Loucy (cell line): ENCODE measurements around the gene PDE6C.

Experiments used
- H2AFZ ChIP-seq: fragments of 200-600 bp; sonication (generic); 2 replicates; pipeline ENCODE4 v1.6.0; 2016; ENCODE audit warnings: antibody characterized with exemption, mild to moderate bottlenecking, low read length, moderate library complexity
- H3F3A ChIP-seq: fragments of 200-600 bp; 2 replicates; pipeline ENCODE4 v1.6.0; 2016; ENCODE audit warnings: antibody characterized with exemption, low read depth, mild to moderate bottlenecking
- H3K27me3 ChIP-seq: fragments of 200-600 bp; sonication (generic); 2 replicates; pipeline ENCODE4 v1.6.1; 2014; ENCODE audit warnings: low read length, mild to moderate bottlenecking; ENCODE audit not compliant: insufficient read depth, poor library complexity, severe bottlenecking
- H3K36me3 ChIP-seq: fragments of 200-600 bp; sonication (generic); 2 replicates; pipeline ENCODE4 v1.6.1; 2016; ENCODE audit warnings: low read length; ENCODE audit not compliant: insufficient read depth
- H3K4me1 ChIP-seq: fragments of 200-600 bp; sonication (generic); 2 replicates; pipeline ENCODE4 v1.5.1; 2014; ENCODE audit warnings: low read length, mild to moderate bottlenecking; ENCODE audit not compliant: insufficient read depth, poor library complexity, severe bottlenecking
- H3K4me2 ChIP-seq: fragments of 200-600 bp; sonication (generic); 2 replicates; pipeline ENCODE4 v1.6.0; 2014; ENCODE audit warnings: antibody characterized with exemption, low read length, low read depth, mild to moderate bottlenecking; ENCODE audit not compliant: poor library complexity, severe bottlenecking
- H3K4me3 ChIP-seq: fragments of 200-600 bp; sonication (generic); 2 replicates; pipeline ENCODE4 v1.5.1; 2014; ENCODE audit warnings: low read length, mild to moderate bottlenecking, mixed read lengths; ENCODE audit not compliant: poor library complexity, severe bottlenecking
- H3K79me2 ChIP-seq: fragments of 200-600 bp; sonication (generic); 2 replicates; pipeline ENCODE4 v1.6.1; 2014; ENCODE audit warnings: low read length; ENCODE audit not compliant: insufficient read depth
- H3K9ac ChIP-seq: fragments of 200-600 bp; sonication (generic); 2 replicates; pipeline ENCODE4 v1.6.0; 2014; ENCODE audit warnings: mild to moderate bottlenecking, low read depth, low read length, moderate library complexity; ENCODE audit not compliant: poor library complexity, severe bottlenecking
- H3K9me2 ChIP-seq: fragments of 200-600 bp; sonication (generic); replicated peaks from 2 replicates; pipeline ENCODE4 v1.6.1; 2016; ENCODE audit warnings: low read depth, low read length, mixed read lengths
- H3K9me3 ChIP-seq: fragments of 200-600 bp; sonication (generic); 2 replicates; pipeline ENCODE4 v1.6.1; 2014; ENCODE audit warnings: mild to moderate bottlenecking, antibody characterized with exemption, low read length, low read depth; ENCODE audit not compliant: insufficient read depth
- H4K20me1 ChIP-seq: fragments of 200-600 bp; sonication (generic); 2 replicates; pipeline ENCODE4 v1.6.0; 2014; ENCODE audit warnings: antibody characterized with exemption, low read length, mild to moderate bottlenecking; ENCODE audit not compliant: insufficient read depth, poor library complexity, severe bottlenecking
- EZH2phosphoT487 ChIP-seq: fragments of 200-600 bp; IDR thresholded peaks from 2 replicates; pipeline ENCODE4 v1.6.1; 2018; ENCODE audit warnings: antibody characterized with exemption, mild to moderate bottlenecking, moderate library complexity, borderline replicate concordance
- TF ChIP-seq, protein P1 (sequence below): fragments of 200-600 bp; sonication (generic); conservative IDR thresholded peaks from 2 replicates; pipeline ENCODE4 v1.5.1; 2014; ENCODE audit warnings: mild to moderate bottlenecking, antibody characterized with exemption, low read length

PDE6C gene

GRCh38 chr10:93612311-93612710 lies at the start of gene PDE6C:
TSS of gene PDE6C (plus strand) at chr10:93612537. CDS start at chr10:93612726, 189 bp downstream.
- TF ChIP-seq EZH2phosphoT487 = no peak
- TF ChIP-seq, protein P1, sequence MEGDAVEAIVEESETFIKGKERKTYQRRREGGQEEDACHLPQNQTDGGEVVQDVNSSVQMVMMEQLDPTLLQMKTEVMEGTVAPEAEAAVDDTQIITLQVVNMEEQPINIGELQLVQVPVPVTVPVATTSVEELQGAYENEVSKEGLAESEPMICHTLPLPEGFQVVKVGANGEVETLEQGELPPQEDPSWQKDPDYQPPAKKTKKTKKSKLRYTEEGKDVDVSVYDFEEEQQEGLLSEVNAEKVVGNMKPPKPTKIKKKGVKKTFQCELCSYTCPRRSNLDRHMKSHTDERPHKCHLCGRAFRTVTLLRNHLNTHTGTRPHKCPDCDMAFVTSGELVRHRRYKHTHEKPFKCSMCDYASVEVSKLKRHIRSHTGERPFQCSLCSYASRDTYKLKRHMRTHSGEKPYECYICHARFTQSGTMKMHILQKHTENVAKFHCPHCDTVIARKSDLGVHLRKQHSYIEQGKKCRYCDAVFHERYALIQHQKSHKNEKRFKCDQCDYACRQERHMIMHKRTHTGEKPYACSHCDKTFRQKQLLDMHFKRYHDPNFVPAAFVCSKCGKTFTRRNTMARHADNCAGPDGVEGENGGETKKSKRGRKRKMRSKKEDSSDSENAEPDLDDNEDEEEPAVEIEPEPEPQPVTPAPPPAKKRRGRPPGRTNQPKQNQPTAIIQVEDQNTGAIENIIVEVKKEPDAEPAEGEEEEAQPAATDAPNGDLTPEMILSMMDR = no peak

DNA sequence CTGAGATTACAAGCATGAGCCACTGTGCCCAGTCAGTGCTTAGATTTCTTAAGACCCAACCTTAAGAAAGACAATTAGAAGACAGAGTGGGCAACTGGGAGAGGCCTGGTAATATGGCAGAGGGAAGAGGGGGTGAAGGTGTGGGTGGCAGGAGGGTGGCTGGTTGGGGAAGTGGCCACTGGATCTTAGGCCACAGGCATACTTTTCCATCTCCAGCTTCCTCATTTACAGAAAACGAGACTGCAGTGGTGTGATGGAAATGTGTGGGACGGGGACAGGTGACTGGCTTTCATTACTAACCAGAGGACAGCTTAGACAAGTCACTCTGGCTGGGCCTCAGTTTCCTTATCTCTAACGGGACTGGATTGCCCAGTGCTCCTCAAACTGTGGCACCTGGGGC lies 46.9 kb upstream of the PDE6C start:
- Histone ChIP-seq H3K27me3 (no peaks in the 10 kb centered on the region), H3K36me3 (no peaks in the 10 kb centered on the region), H3K79me2 (no peaks in the 10 kb centered on the region), H3K9ac (no peak overlapping the region), H3K9me2 (no peaks in the 10 kb centered on the region), H3F3A (no peaks in the 10 kb centered on the region), H3K4me3 (no peak overlapping the region), H2AFZ (no peak overlapping the region), H3K4me1 (no peaks in the 10 kb centered on the region), H3K4me2 (no peak overlapping the region), H3K9me3 (no peaks in the 10 kb centered on the region), H4K20me1 (no peaks in the 10 kb centered on the region)
- TF ChIP-seq, protein P1 = no peak
- TF ChIP-seq EZH2phosphoT487 = no peak

More at GRCh38 chr10:93612311-93612710, at the start of gene PDE6C:
- H4K20me1 ChIP-seq = no peaks in the 10 kb centered on the region
- no peak within 1 kb of the TSS for H2AFZ ChIP-seq
- no peaks in the 10 kb centered on the region for H3K9me3 ChIP-seq
- no peak within 1 kb of the TSS for H3K4me2 ChIP-seq
- no peaks in the 10 kb centered on the region for H3F3A ChIP-seq
- H3K79me2 ChIP-seq = no peaks in the 10 kb centered on the region
- H3K36me3 ChIP-seq = no peaks in the 10 kb centered on the region
- no peaks in the 10 kb centered on the region for H3K4me1 ChIP-seq
- no peaks in the 10 kb centered on the region for H3K9me2 ChIP-seq
- H3K4me3 ChIP-seq = no peak within 1 kb of the TSS
- no peak within 1 kb of the TSS for H3K9ac ChIP-seq
- H3K27me3 ChIP-seq = no peaks in the 10 kb centered on the region

DNA sequence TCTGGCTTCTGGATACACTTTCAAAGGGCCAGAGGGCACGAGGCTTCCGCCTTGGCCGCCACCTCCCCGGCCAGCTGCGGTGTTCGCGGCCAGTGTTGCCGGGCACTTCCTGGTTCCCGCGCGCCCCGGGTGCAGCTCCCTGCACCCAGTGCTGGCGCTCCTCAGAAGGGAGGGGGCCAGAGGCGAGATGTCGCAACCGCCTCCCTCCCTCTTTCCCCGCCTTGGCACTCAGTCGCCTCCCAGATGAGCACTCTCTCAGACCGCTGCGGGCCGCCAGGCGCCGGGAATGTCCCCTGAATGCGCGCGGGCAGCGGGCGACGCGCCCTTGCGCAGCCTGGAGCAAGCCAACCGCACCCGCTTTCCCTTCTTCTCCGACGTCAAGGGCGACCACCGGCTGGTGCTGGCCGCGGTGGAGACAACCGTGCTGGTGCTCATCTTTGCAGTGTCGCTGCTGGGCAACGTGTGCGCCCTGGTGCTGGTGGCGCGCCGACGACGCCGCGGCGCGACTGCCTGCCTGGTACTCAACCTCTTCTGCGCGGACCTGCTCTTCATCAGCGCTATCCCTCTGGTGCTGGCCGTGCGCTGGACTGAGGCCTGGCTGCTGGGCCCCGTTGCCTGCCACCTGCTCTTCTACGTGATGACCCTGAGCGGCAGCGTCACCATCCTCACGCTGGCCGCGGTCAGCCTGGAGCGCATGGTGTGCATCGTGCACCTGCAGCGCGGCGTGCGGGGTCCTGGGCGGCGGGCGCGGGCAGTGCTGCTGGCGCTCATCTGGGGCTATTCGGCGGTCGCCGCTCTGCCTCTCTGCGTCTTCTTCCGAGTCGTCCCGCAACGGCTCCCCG lies 45.7 kb upstream of the PDE6C start, which contains the start of gene FFAR4:
Gene FFAR4, plus strand, starts transcription at position 231 of the 842 bp plus-strand sequence. Its CDS starts 56 bp downstream, at position 287.
- H3K4me2 ChIP-seq = no peak within 1 kb of the TSS
- H3K4me3 ChIP-seq = no peak within 1 kb of the TSS

More for the DNA sequence above, 45.7 kb upstream of the PDE6C start, which contains the start of gene FFAR4:
- Histone ChIP-seq H3K79me2 (no peaks in the 10 kb centered on the region), H3K9me2 (no peaks in the 10 kb centered on the region), H3K27me3 (no peaks in the 10 kb centered on the region), H3F3A (no peaks in the 10 kb centered on the region), H2AFZ (no peak within 1 kb of the TSS), H3K4me1 (no peaks in the 10 kb centered on the region), H3K9me3 (no peaks in the 10 kb centered on the region), H4K20me1 (no peaks in the 10 kb centered on the region), H3K36me3 (no peaks in the 10 kb centered on the region), H3K9ac (no peak within 1 kb of the TSS)
- no peak for TF ChIP-seq EZH2phosphoT487
- TF ChIP-seq, protein P1 = no peak
